GM10266 (cell line): ENCODE measurements around the gene NLRC5.

Experiments used
- DNase-seq: peaks from one replicate; pipeline ENCODE4 v3.0.0; 2012; ENCODE audit errors: extremely low spot score
- CTCF ChIP-seq: IDR thresholded peaks from 2 replicates; pipeline ENCODE4 v1.5.1; 2012; ENCODE audit warnings: mild to moderate bottlenecking, low read depth; ENCODE audit not compliant: control insufficient read depth, insufficient read depth; ENCODE audit errors: missing control alignments

The NLRC5 gene

GRCh38 chr16:57044931-57045693, 55.8 kb downstream of the NLRC5 start:
- no peak for DNase-seq

GRCh38 chr16:57045694-57046381, 56.5 kb downstream of the NLRC5 start:
- DNase-seq = peak; percentile 70

More at GRCh38 chr16:57044931-57045693, 55.8 kb downstream of the NLRC5 start:
- TF ChIP-seq CTCF = no peak

GRCh38 chr16:57048095-57048494, 58.7 kb downstream of the NLRC5 start:
- DNase-seq = no peak
- TF ChIP-seq CTCF = no peak

More at GRCh38 chr16:57045694-57046381, 56.5 kb downstream of the NLRC5 start:
- TF ChIP-seq CTCF = peak; percentile 91

- peak; percentile 68 for DNase-seq
- TF ChIP-seq CTCF = no peak
Observed at GRCh38 chr16:57049678-57050077, 60.3 kb downstream of the NLRC5 start.

- TF ChIP-seq CTCF = no peak
- peak; percentile 36 for DNase-seq
Observed at GRCh38 chr16:57051696-57052228, 62.4 kb downstream of the NLRC5 start.

GRCh38 chr16:57053206-57053605, 63.8 kb downstream of the NLRC5 start:
- no peak for TF ChIP-seq CTCF
- no peak for DNase-seq

GRCh38 chr16:57054338-57054737, 65.0 kb downstream of the NLRC5 start:
- no peak for TF ChIP-seq CTCF
- no peak for DNase-seq
